Colonic mucosa (tissue), 4 donors: Measurements from ENCODE around the gene TTC22. TPM values are rescaled to one million over a fixed set of nuclear protein-coding genes. Genes with fewer than 3 reads are reported as not detected.

Experiments used
- DNase-seq: peaks from one replicate; pipeline ENCODE4 v3.0.0-alpha.2; 2020
- H3K27ac ChIP-seq: fragments of 200-600 bp; one replicate; pipeline ENCODE4 v1.8.0; 2021
- H3K27me3 ChIP-seq: fragments of 200-600 bp; one replicate; pipeline ENCODE4 v1.8.0; 2021
- H3K36me3 ChIP-seq: fragments of 200-600 bp; one replicate; pipeline ENCODE4 v1.8.0; 2021
- H3K4me1 ChIP-seq: fragments of 200-600 bp; one replicate; pipeline ENCODE4 v1.8.0; 2021; ENCODE audit warnings: mild to moderate bottlenecking
- H3K4me3 ChIP-seq: fragments of 200-600 bp; one replicate; pipeline ENCODE4 v1.8.0; 2021
- H3K9ac ChIP-seq, 2 donors: one replicate each; pipeline ENCODE4 v1.7.0; 2013; ENCODE audit warnings: control low read depth in 2 of 2, low read depth in 2 of 2, low read length in 2 of 2
- H3K9me3 ChIP-seq: fragments of 200-600 bp; one replicate; pipeline ENCODE4 v1.8.0; 2021
- intact Hi-C: fragments of 100-400 bp; cut with DNase I; formaldehyde crosslinking; loops from one replicate; pipeline ENCODE4 v1.14.1; 2022
- total RNA-seq, 2 donors: library from RNA; stranded (reverse); fragmentation: NEBNext Ultra II Directional in 1 of 2; extraction: Animal tissue kit (Norgen Biotek cat#: 25700) in 1 of 2; gene quantifications; one replicate each; pipeline ENCODE4 v1.2.1, GENCODE V29; 2021
- TF ChIP-seq, protein P1 (sequence below): fragments of 200-600 bp; IDR thresholded peaks from one replicate; pipeline ENCODE4 v1.8.0; 2022; ENCODE audit warnings: antibody characterized with exemption, mild to moderate bottlenecking
- donor health status: healthy.
- donor health status: DM: no; HTN: no; CAD: no.
- donor health status: DM: no; HTN: no; CAD: no.

Gene TTC22
- total RNA-seq, 2 donors from 2014 or later, result 52.4 to 80.6 TPM

DNA sequence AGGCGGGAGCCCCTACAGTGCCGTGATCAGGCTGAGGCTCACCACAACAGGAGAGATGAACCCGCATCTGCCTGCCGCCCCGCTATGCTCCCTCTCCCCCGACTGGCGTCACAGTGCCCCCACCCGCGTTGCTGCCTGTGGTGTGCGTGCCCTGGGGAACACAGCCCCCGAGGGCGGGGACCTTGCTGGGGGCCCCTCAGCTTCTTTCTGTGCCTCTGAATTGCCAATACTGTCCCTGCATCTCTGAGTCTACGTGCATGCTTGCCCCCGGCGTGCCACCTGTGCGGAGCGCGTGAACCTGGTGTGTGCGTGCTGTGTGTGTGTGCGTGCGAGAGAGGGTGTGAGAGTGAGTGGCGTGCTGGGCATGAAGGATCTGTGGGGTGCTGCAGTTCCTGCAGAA, 47.1 kb downstream of the TTC22 start:
- intact Hi-C loops, result no loop called here
- Histone ChIP-seq H3K27ac (no peak overlapping the region), H3K4me1 (no peaks in the 10 kb centered on the region), H3K9ac (no peak overlapping the region), H3K4me3 (no peak overlapping the region), H3K36me3 (no peaks in the 10 kb centered on the region), H3K9me3 (no peaks in the 10 kb centered on the region), H3K27me3 (no peaks in the 10 kb centered on the region)
- TF ChIP-seq, protein P1, sequence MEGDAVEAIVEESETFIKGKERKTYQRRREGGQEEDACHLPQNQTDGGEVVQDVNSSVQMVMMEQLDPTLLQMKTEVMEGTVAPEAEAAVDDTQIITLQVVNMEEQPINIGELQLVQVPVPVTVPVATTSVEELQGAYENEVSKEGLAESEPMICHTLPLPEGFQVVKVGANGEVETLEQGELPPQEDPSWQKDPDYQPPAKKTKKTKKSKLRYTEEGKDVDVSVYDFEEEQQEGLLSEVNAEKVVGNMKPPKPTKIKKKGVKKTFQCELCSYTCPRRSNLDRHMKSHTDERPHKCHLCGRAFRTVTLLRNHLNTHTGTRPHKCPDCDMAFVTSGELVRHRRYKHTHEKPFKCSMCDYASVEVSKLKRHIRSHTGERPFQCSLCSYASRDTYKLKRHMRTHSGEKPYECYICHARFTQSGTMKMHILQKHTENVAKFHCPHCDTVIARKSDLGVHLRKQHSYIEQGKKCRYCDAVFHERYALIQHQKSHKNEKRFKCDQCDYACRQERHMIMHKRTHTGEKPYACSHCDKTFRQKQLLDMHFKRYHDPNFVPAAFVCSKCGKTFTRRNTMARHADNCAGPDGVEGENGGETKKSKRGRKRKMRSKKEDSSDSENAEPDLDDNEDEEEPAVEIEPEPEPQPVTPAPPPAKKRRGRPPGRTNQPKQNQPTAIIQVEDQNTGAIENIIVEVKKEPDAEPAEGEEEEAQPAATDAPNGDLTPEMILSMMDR, result no peak
- no peak for DNase-seq

DNA sequence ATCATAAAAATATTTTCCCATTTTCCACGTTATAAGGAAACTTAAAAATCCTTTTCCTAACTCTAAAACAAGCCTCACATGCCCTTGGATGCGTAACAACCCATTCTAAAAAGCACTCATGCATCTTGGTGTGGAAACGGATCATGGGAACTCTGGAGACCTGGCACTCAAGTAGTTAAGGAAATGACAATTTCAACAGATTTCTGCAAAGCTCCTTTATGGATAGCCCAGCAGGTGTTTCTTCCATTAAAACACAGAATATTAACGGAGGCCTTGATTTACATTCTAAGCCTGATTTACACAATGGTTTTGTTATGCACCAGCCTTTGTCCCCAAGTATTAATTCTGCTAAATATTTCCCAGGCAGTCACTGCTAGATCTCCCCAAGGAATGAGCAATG, 49.7 kb downstream of the TTC22 start:
- no peaks in the 10 kb centered on the region for H3K36me3 ChIP-seq
- no peak for DNase-seq
- intact Hi-C loops, result no loop called here
- H3K4me1 ChIP-seq, result no peaks in the 10 kb centered on the region
- H3K9me3 ChIP-seq, result no peaks in the 10 kb centered on the region
- H3K4me3 ChIP-seq, result no peak overlapping the region
- no peak overlapping the region for H3K9ac ChIP-seq
- no peak overlapping the region for H3K27ac ChIP-seq
- no peaks in the 10 kb centered on the region for H3K27me3 ChIP-seq
- TF ChIP-seq, protein P1, result no peak

DNA sequence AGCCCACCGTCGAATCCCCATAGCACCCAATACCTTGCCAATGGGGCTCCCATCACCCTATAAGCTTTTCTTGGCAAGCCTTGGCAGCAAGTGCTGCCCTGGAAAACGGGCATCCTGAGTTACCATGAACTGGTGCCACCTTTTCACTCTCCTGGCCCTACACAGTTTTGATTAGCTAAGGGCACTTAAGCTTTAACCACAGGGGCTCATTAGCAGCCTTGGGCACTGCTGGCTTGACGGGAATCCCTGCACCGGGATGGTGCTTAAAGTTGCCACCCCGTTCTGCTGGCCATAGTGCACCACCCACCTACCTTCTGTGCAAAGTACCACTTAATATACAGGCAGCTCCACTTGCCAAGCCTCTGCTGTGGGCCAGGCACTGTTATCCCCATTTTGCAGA, 50.5 kb downstream of the TTC22 start:
- DNase-seq, result no peak
- Histone ChIP-seq H3K9me3 (no peaks in the 10 kb centered on the region), H3K27me3 (no peaks in the 10 kb centered on the region), H3K36me3 (no peaks in the 10 kb centered on the region), H3K4me1 (no peaks in the 10 kb centered on the region), H3K4me3 (no peak overlapping the region), H3K9ac (no peak overlapping the region), H3K27ac (no peak overlapping the region)
- TF ChIP-seq, protein P1, result no peak
- intact Hi-C loops, result no loop called here

DNA sequence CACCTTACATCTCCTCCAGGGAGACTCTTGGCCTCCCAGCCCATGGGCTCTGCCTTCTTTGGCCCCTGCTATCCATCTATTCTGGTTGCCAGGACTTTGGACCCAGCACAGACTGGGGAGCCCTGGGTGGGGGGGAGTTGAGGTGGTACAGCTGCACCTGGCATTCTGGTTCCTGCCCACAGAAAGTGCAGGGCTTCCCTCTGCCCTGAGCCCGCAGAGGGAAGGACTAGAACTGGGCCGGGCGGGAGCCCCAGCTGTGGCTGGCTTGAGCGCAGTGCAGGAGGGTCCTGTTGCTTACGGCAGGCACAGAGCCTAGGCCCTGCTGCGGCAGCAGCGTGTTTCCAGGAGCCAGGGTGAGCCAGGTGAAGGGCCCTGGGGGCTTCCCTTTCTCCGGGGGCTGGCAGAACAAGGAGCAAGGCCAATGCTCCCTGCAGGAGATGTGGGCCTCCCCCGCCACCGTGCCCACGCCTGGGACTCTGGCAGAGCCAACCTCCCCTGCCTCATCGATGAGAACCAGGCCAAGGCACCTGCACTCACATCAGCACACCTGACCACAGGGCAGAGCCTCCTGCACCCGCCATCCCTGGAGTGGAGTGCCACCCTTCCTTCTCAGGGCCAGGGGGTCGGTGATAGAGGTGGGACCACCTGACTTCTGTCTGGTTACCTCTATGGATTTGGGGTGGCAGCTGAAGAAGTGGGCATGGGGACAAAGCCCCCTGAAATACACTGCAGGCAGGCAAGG, 52.9 kb downstream of the TTC22 start:
- intact Hi-C loops, result no loop called here
- Histone ChIP-seq H3K9ac (no peak overlapping the region), H3K27me3 (no peaks in the 10 kb centered on the region), H3K36me3 (no peaks in the 10 kb centered on the region), H3K4me1 (no peaks in the 10 kb centered on the region), H3K9me3 (no peaks in the 10 kb centered on the region), H3K27ac (no peak overlapping the region), H3K4me3 (no peak overlapping the region)
- no peak for DNase-seq
- TF ChIP-seq, protein P1, result no peak

DNA sequence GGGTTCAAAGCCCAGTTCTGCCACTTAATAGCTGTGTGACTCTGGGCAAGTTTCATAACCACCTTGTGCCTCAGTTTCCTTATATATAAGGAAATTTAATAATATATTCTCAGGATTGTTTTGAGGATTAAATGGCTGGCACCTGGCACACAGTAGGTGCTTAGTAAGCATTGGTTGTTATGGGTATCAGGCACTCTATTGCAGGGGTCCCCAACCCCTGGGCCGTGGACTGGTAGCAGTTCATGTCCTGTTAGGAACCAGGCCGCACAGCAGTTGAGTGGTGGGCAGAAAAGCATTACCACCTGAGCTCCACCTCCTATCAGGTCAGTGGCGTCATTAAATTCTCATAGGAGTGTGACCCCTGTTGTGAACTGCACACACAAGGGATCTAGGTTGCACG, 55.3 kb downstream of the TTC22 start:
- H3K9ac ChIP-seq, result no peak overlapping the region
- no peaks in the 10 kb centered on the region for H3K27me3 ChIP-seq
- H3K4me1 ChIP-seq, result no peaks in the 10 kb centered on the region
- DNase-seq, result no peak
- H3K27ac ChIP-seq, result no peak overlapping the region
- no peak overlapping the region for H3K4me3 ChIP-seq
- H3K36me3 ChIP-seq, result no peaks in the 10 kb centered on the region
- intact Hi-C loops, result no loop called here
- TF ChIP-seq, protein P1, result no peak
- no peaks in the 10 kb centered on the region for H3K9me3 ChIP-seq
